ENCODE measurements around the gene WIPI1. TPM values are rescaled to one million over a fixed set of nuclear protein-coding genes. Genes with fewer than 3 reads are reported as not detected.

Gene WIPI1, protein sequence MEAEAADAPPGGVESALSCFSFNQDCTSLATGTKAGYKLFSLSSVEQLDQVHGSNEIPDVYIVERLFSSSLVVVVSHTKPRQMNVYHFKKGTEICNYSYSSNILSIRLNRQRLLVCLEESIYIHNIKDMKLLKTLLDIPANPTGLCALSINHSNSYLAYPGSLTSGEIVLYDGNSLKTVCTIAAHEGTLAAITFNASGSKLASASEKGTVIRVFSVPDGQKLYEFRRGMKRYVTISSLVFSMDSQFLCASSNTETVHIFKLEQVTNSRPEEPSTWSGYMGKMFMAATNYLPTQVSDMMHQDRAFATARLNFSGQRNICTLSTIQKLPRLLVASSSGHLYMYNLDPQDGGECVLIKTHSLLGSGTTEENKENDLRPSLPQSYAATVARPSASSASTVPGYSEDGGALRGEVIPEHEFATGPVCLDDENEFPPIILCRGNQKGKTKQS
- total RNA-seq, result 39.4 TPM

DNA sequence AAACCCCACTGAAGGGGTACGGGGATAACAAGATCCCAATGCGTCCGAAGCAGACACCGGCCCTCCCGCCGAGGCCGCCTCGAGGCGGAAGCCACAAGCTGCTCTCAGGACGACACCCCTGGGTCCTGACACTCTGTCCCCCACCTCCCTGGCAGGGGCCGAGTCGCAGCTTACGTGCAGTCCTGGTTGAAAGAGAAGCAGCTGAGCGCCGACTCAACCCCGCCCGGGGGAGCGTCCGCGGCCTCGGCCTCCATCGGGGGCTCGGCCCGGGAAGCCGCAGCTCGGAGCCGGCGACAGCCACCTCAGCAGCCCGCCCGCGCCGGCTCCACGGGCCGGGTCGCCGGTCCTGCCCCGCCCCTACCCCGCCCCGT lies at the start of gene WIPI1:
Gene WIPI1, minus strand, starts transcription at position 329 of the 371 bp plus-strand sequence. Its CDS starts 75 bp downstream, at position 254.

Other genes with a start within 250 kb of the WIPI1 start
- gene AMZ2, start 209.5 kb downstream of the WIPI1 start, total RNA-seq, result 62.2 TPM
- 8.7 TPM for gene SLC16A6, start 166.4 kb downstream of the WIPI1 start, total RNA-seq
- 26.3 TPM for gene ARSG, start 166.0 kb downstream of the WIPI1 start, total RNA-seq
- 378 TPM for gene PRKAR1A, start 54.9 kb upstream of the WIPI1 start, total RNA-seq
- 7.8 TPM for gene FAM20A, start 143.9 kb upstream of the WIPI1 start, total RNA-seq

Measured in camera-type eye (tissue), 1 donor.